ENCODE measurements around the gene OR51G2.

Gene OR51G2

DNA sequence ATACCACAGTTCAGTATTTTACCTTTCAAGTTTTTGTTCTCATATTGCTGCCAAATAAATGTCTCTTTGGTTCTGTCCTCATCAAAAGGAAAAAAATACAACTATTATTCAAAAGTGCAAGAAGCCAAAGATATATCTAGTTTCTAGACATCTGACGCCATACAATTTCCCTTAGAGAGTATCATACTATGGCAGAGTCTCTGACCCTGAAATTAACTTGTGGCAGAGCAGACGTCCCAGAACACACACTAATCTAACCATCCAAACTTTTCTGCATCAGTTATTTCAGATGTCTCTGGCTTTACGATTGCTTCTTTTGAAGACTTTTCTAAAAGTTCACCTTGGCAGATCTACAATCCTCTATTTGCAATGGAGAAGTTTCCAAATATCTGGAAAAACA is 34.8 kb downstream of the OR51G2 start:
- no peak overlapping the region for H4K8ac ChIP-seq (ENCODE audit: low read depth, low read length)
- no peak overlapping the region for H3K23ac ChIP-seq (ENCODE audit: low read length)
- H3K4ac ChIP-seq (ENCODE audit: low read depth, low read length): no peak overlapping the region
- no peaks in the 10 kb centered on the region for H3K4me1 ChIP-seq (ENCODE audit: control insufficient read depth, low read depth, low read length)
- no peak overlapping the region for H4K5ac ChIP-seq (ENCODE audit: low read length)
- H2BK120ac ChIP-seq (ENCODE audit: low read depth, low read length): no peak overlapping the region
- no peak overlapping the region for H3K9ac ChIP-seq (ENCODE audit: low read length)
- no peaks in the 10 kb centered on the region for H3K36me3 ChIP-seq (ENCODE audit: control insufficient read depth, insufficient read depth, low read length)
- no peak overlapping the region for H3K18ac ChIP-seq (ENCODE audit: low read length)
- H2AK5ac ChIP-seq (ENCODE audit: low read length): no peak overlapping the region
- no CpG with 5 or more reads among the region's 3 CpGs for WGBS (ENCODE audit: extremely low coverage, insufficient coverage, low lambda C conversion rate)
- H3K27ac ChIP-seq (ENCODE audit: low read depth, low read length): no peak overlapping the region
- H3K79me2 ChIP-seq (ENCODE audit: control insufficient read depth, insufficient read depth, low read length): no peaks in the 10 kb centered on the region
- no peak overlapping the region for H2BK5ac ChIP-seq (ENCODE audit: low read length)
- no peaks in the 10 kb centered on the region for H3K79me1 ChIP-seq (ENCODE audit: low read length)
- H3K56ac ChIP-seq (ENCODE audit: low read length): no peak overlapping the region
- H3K4me3 ChIP-seq (ENCODE audit: low read length): no peak overlapping the region
- H3K4me2 ChIP-seq (ENCODE audit: low read length): no peak overlapping the region
- no peak for DNase-seq
- H3K27me3 ChIP-seq (ENCODE audit: insufficient read depth, low read length, poor library complexity): no peaks in the 10 kb centered on the region
- no peak overlapping the region for H2BK15ac ChIP-seq (replicated peaks; ENCODE audit: low read depth)

DNA sequence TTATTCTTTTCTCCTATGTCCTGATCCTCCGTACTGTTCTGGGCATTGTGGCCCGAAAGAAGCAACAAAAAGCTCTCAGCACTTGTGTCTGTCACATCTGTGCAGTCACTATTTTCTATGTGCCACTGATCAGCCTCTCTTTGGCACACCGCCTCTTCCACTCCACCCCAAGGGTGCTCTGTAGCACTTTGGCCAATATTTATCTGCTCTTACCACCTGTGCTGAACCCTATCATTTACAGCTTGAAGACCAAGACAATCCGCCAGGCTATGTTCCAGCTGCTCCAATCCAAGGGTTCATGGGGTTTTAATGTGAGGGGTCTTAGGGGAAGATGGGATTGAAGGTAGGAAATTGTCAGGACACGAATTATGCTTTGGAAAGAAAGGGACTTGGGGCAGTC is 36.6 kb downstream of the OR51G2 start:
- H3K79me2 ChIP-seq (ENCODE audit: control insufficient read depth, insufficient read depth, low read length): no peaks in the 10 kb centered on the region
- H4K8ac ChIP-seq (ENCODE audit: low read depth, low read length): no peak overlapping the region
- H3K56ac ChIP-seq (ENCODE audit: low read length): no peak overlapping the region
- H2BK15ac ChIP-seq (replicated peaks; ENCODE audit: low read depth): no peak overlapping the region
- DNase-seq: no peak
- no CpG with 5 or more reads among the region's 5 CpGs for WGBS (ENCODE audit: extremely low coverage, insufficient coverage, low lambda C conversion rate)
- H3K79me1 ChIP-seq (ENCODE audit: low read length): no peaks in the 10 kb centered on the region
- H3K27ac ChIP-seq (ENCODE audit: low read depth, low read length): no peak overlapping the region
- no peak overlapping the region for H3K23ac ChIP-seq (ENCODE audit: low read length)
- H4K5ac ChIP-seq (ENCODE audit: low read length): no peak overlapping the region
- H2BK120ac ChIP-seq (ENCODE audit: low read depth, low read length): no peak overlapping the region
- no peak overlapping the region for H3K4me2 ChIP-seq (ENCODE audit: low read length)
- no peak overlapping the region for H3K4ac ChIP-seq (ENCODE audit: low read depth, low read length)
- H3K4me3 ChIP-seq (ENCODE audit: low read length): no peak overlapping the region
- no peak overlapping the region for H2BK5ac ChIP-seq (ENCODE audit: low read length)
- H2AK5ac ChIP-seq (ENCODE audit: low read length): no peak overlapping the region
- no peak overlapping the region for H3K18ac ChIP-seq (ENCODE audit: low read length)
- H3K9ac ChIP-seq (ENCODE audit: low read length): no peak overlapping the region
- H3K27me3 ChIP-seq (ENCODE audit: insufficient read depth, low read length, poor library complexity): no peaks in the 10 kb centered on the region
- no peaks in the 10 kb centered on the region for H3K36me3 ChIP-seq (ENCODE audit: control insufficient read depth, insufficient read depth, low read length)
- H3K4me1 ChIP-seq (ENCODE audit: control insufficient read depth, low read depth, low read length): no peaks in the 10 kb centered on the region

GRCh38 chr11:4881860-4882500 is 37.2 kb downstream of the OR51G2 start, which contains the start of gene OR51T1:
TSS of gene OR51T1 (plus strand) at chr11:4881900. CDS start at chr11:4881900, 0 bp downstream.
- H3K36me3 ChIP-seq (ENCODE audit: control insufficient read depth, insufficient read depth, low read length): no peaks in the 10 kb centered on the region
- no peak within 1 kb of the TSS for H2BK5ac ChIP-seq (ENCODE audit: low read length)
- H4K8ac ChIP-seq (ENCODE audit: low read depth, low read length): no peak within 1 kb of the TSS
- no peaks in the 10 kb centered on the region for H3K79me1 ChIP-seq (ENCODE audit: low read length)
- H3K18ac ChIP-seq (ENCODE audit: low read length): no peak within 1 kb of the TSS
- no peaks in the 10 kb centered on the region for H3K4me1 ChIP-seq (ENCODE audit: control insufficient read depth, low read depth, low read length)
- H4K5ac ChIP-seq (ENCODE audit: low read length): no peak within 1 kb of the TSS
- no peak within 1 kb of the TSS for H3K23ac ChIP-seq (ENCODE audit: low read length)
- WGBS (ENCODE audit: extremely low coverage, insufficient coverage, low lambda C conversion rate): no CpG with 5 or more reads among the region's 8 CpGs
- no peak within 1 kb of the TSS for H3K56ac ChIP-seq (ENCODE audit: low read length)
- no peak within 1 kb of the TSS for H2BK120ac ChIP-seq (ENCODE audit: low read depth, low read length)
- no peaks in the 10 kb centered on the region for H3K27me3 ChIP-seq (ENCODE audit: insufficient read depth, low read length, poor library complexity)
- no peak within 1 kb of the TSS for H2AK5ac ChIP-seq (ENCODE audit: low read length)
- H3K9ac ChIP-seq (ENCODE audit: low read length): no peak within 1 kb of the TSS
- no peak within 1 kb of the TSS for H3K4me2 ChIP-seq (ENCODE audit: low read length)
- H3K4me3 ChIP-seq (ENCODE audit: low read length): no peak within 1 kb of the TSS
- no peaks in the 10 kb centered on the region for H3K79me2 ChIP-seq (ENCODE audit: control insufficient read depth, insufficient read depth, low read length)
- H3K27ac ChIP-seq (ENCODE audit: low read depth, low read length): no peak within 1 kb of the TSS
- H2BK15ac ChIP-seq (replicated peaks; ENCODE audit: low read depth): no peak within 1 kb of the TSS
- H3K4ac ChIP-seq (ENCODE audit: low read depth, low read length): no peak within 1 kb of the TSS
- no peak for DNase-seq

DNA sequence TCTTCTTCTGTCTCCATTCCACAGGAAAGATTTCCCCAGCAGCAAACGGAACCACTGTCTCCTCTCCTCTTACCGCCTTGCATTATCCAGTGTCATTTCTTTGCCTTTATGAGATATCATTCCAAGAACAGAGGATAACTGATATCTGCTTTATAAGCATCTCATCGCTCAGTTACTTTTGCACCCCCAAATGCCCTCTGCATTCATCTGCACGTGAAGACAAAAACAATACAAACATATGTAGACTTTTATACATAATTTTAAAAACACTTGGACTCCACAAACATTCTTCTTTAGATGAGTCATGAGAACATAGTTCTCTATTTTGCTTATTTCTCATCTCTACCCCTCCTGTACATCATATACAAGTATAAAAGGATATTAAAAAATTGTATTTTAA is 38.0 kb downstream of the OR51G2 start:
- Histone ChIP-seq H3K27me3 (ENCODE audit: insufficient read depth, low read length, poor library complexity) (no peaks in the 10 kb centered on the region), H3K79me1 (ENCODE audit: low read length) (no peaks in the 10 kb centered on the region), H2AK5ac (ENCODE audit: low read length) (no peak overlapping the region), H3K9ac (ENCODE audit: low read length) (no peak overlapping the region), H3K4ac (ENCODE audit: low read depth, low read length) (no peak overlapping the region), H2BK5ac (ENCODE audit: low read length) (no peak overlapping the region), H3K79me2 (ENCODE audit: control insufficient read depth, insufficient read depth, low read length) (no peaks in the 10 kb centered on the region), H3K4me2 (ENCODE audit: low read length) (no peak overlapping the region), H3K27ac (ENCODE audit: low read depth, low read length) (no peak overlapping the region), H3K36me3 (ENCODE audit: control insufficient read depth, insufficient read depth, low read length) (no peaks in the 10 kb centered on the region), H3K18ac (ENCODE audit: low read length) (no peak overlapping the region), H4K8ac (ENCODE audit: low read depth, low read length) (no peak overlapping the region), H3K56ac (ENCODE audit: low read length) (no peak overlapping the region), H2BK120ac (ENCODE audit: low read depth, low read length) (no peak overlapping the region), H3K23ac (ENCODE audit: low read length) (no peak overlapping the region), H2BK15ac (replicated peaks; ENCODE audit: low read depth) (no peak overlapping the region), H3K4me1 (ENCODE audit: control insufficient read depth, low read depth, low read length) (no peaks in the 10 kb centered on the region), H4K5ac (ENCODE audit: low read length) (no peak overlapping the region), H3K4me3 (ENCODE audit: low read length) (no peak overlapping the region)
- no peak for DNase-seq
- WGBS (ENCODE audit: extremely low coverage, insufficient coverage, low lambda C conversion rate): no CpG with 5 or more reads among the region's 4 CpGs

DNA sequence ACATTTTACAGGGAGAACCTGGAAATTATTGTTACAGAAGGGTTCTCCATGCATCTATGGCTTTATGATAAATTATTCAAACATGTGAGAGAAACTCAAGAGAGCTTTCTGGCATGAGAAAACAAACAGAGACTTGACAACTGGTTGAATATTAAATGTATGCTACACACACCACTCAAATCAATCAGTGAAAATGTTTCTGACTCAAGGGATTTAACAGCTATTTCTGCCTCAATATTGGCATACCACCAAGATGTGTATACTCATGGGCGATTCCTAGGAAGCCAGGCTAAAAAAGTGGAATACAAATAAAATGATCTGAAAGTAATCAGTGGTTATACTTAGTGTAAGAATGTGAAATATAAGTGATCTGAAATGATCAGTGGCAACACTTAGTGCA is 53.3 kb downstream of the OR51G2 start:
- H3K4me1 ChIP-seq (ENCODE audit: control insufficient read depth, low read depth, low read length): no peaks in the 10 kb centered on the region
- H3K9ac ChIP-seq (ENCODE audit: low read length): no peak overlapping the region
- no peak overlapping the region for H2BK15ac ChIP-seq (replicated peaks; ENCODE audit: low read depth)
- H3K79me1 ChIP-seq (ENCODE audit: low read length): no peaks in the 10 kb centered on the region
- H3K27me3 ChIP-seq (ENCODE audit: insufficient read depth, low read length, poor library complexity): no peaks in the 10 kb centered on the region
- WGBS (ENCODE audit: extremely low coverage, insufficient coverage, low lambda C conversion rate): no CpG with 5 or more reads among the region's 1 CpG
- no peaks in the 10 kb centered on the region for H3K79me2 ChIP-seq (ENCODE audit: control insufficient read depth, insufficient read depth, low read length)
- H3K56ac ChIP-seq (ENCODE audit: low read length): no peak overlapping the region
- no peak overlapping the region for H3K23ac ChIP-seq (ENCODE audit: low read length)
- H4K8ac ChIP-seq (ENCODE audit: low read depth, low read length): no peak overlapping the region
- no peak overlapping the region for H3K4ac ChIP-seq (ENCODE audit: low read depth, low read length)
- H2BK120ac ChIP-seq (ENCODE audit: low read depth, low read length): no peak overlapping the region
- H3K36me3 ChIP-seq (ENCODE audit: control insufficient read depth, insufficient read depth, low read length): no peaks in the 10 kb centered on the region
- H4K5ac ChIP-seq (ENCODE audit: low read length): no peak overlapping the region
- no peak overlapping the region for H3K4me2 ChIP-seq (ENCODE audit: low read length)
- H3K4me3 ChIP-seq (ENCODE audit: low read length): no peak overlapping the region
- H3K27ac ChIP-seq (ENCODE audit: low read depth, low read length): no peak overlapping the region
- no peak overlapping the region for H3K18ac ChIP-seq (ENCODE audit: low read length)
- no peak overlapping the region for H2BK5ac ChIP-seq (ENCODE audit: low read length)
- DNase-seq: no peak
- H2AK5ac ChIP-seq (ENCODE audit: low read length): no peak overlapping the region

DNA sequence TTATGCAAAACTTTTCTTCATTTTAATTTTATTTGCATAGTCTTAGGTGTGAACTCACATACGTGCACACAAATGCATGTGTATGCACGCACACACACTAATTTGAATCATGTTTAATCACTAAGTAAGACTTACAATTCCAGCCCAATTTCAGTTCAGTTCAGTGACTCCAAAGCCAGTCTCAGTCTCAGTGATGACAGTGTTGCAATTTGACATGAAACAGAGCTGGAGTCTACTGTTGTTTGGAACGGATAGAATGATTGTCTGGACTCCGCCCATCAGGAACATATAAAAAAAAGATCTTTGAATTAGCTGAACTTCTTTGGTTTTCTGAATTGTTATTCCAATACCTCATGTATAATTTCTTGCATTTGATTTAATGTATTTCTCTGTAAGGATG is 55.3 kb downstream of the OR51G2 start:
- H3K27ac ChIP-seq (ENCODE audit: low read depth, low read length): no peak overlapping the region
- no peaks in the 10 kb centered on the region for H3K36me3 ChIP-seq (ENCODE audit: control insufficient read depth, insufficient read depth, low read length)
- no peaks in the 10 kb centered on the region for H3K27me3 ChIP-seq (ENCODE audit: insufficient read depth, low read length, poor library complexity)
- H3K4ac ChIP-seq (ENCODE audit: low read depth, low read length): no peak overlapping the region
- WGBS (ENCODE audit: extremely low coverage, insufficient coverage, low lambda C conversion rate): no CpG with 5 or more reads among the region's 4 CpGs
- H2BK15ac ChIP-seq (replicated peaks; ENCODE audit: low read depth): no peak overlapping the region
- no peak overlapping the region for H4K8ac ChIP-seq (ENCODE audit: low read depth, low read length)
- H3K23ac ChIP-seq (ENCODE audit: low read length): no peak overlapping the region
- H3K4me2 ChIP-seq (ENCODE audit: low read length): no peak overlapping the region
- DNase-seq: no peak
- no peak overlapping the region for H2BK120ac ChIP-seq (ENCODE audit: low read depth, low read length)
- H3K4me1 ChIP-seq (ENCODE audit: control insufficient read depth, low read depth, low read length): no peaks in the 10 kb centered on the region
- H3K4me3 ChIP-seq (ENCODE audit: low read length): no peak overlapping the region
- no peak overlapping the region for H3K56ac ChIP-seq (ENCODE audit: low read length)
- no peak overlapping the region for H2AK5ac ChIP-seq (ENCODE audit: low read length)
- H3K9ac ChIP-seq (ENCODE audit: low read length): no peak overlapping the region
- no peak overlapping the region for H4K5ac ChIP-seq (ENCODE audit: low read length)
- no peak overlapping the region for H2BK5ac ChIP-seq (ENCODE audit: low read length)
- H3K79me1 ChIP-seq (ENCODE audit: low read length): no peaks in the 10 kb centered on the region
- H3K79me2 ChIP-seq (ENCODE audit: control insufficient read depth, insufficient read depth, low read length): no peaks in the 10 kb centered on the region
- H3K18ac ChIP-seq (ENCODE audit: low read length): no peak overlapping the region

Data from mesendoderm (in vitro differentiated cells).